ENCODE measurements around the gene MSH2.
A peak's percentile ranks its signal among the peaks of the same experiment; 100 is the strongest.

The MSH2 gene

DNA sequence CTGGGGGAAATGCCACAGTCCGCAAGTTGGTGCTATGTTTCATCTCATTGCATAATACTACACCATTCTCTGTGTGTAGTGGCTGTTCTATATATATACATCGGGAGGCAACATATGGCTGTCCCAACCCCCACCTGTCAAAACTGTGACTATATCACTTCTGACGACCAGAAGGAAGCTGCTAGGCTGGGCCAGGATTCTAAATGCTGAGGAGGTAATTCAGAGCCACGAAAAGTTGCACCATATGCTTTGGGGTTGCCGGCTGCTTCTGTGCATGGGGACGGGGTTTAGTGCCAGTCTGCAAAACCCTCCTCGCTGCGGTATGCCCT is 117.3 kb downstream of the MSH2 start:
- no peak overlapping the region for H3K27ac ChIP-seq (ENCODE audit: low read length)
- H3K9ac ChIP-seq (ENCODE audit: low read length) = peak overlapping the region; percentile 60; the same call in 1 of the 2 replicates

DNA sequence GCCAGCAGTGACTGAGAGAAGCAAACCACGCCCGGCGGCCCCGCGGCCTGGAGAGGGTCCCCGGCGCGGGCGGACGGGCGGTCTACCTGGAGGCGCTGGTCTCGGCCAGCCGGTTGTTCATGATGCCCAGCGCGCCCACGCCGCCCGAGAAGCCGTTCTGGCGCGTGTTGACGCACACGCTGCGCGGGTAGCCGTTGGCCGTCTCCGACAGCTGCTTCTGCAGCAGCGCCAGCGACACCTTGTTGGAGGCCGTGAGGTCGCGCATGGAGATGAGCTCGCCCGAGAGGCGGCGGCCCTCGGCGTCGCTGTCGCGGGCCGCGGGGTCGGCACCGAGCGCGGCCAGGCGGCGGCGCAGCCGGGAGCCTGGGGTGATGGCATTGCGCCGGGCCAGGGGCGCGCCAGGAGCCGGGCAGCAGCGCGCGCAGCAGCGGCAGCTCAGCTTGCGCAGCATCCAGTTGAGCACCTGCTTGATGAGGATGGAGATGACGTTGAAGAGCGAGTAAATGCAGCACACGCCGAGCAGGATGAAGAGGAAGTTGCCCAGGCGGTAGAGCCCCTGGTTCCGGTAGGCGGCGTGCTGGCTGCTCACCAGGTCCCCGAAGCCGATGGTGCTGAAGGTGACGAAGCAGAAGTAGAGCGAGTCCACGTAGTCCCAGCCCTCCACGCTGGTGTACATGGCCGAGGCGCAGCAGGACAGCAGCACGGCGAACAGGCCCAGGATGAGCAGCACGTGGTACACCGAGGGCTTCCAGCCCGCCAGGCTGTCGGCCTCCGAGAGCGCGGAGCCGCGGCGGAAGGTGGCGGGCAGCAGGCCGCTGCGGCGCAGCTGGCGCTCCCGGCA is 118.1 kb downstream of the MSH2 start:
- TF ChIP-seq EZH2phosphoT487 (IDR thresholded peaks at IDR 0.05; ENCODE audit: low read length) = no peak
- TF ChIP-seq CTCF (IDR thresholded peaks at IDR 0.05; ENCODE audit: low read length) = peak; percentile 35
- Histone ChIP-seq H3K79me2 (ENCODE audit: low read length) (no peaks in the 10 kb centered on the region), H3F3A (ENCODE audit: insufficient read depth, low read length) (no peaks in the 10 kb centered on the region), H4K20me1 (ENCODE audit: insufficient read depth, low read length) (no peaks in the 10 kb centered on the region), H3K4me1 (ENCODE audit: low read length) (0 out of 2 replicates have a peak, but pooled peaks cover 6% of the 10 kb centered on the region), H3K27me3 (replicated peaks; ENCODE audit: insufficient read depth, low read length) (no peaks in the 10 kb centered on the region), H3K36me3 (replicated peaks; ENCODE audit: insufficient read depth, low read length) (no peaks in the 10 kb centered on the region), H2AFZ (ENCODE audit: low read length) (peak overlapping the region; percentile 47), H3K4me3 (ENCODE audit: low read length) (peak overlapping the region; percentile 71), H3K9me2 (replicated peaks; ENCODE audit: insufficient read depth, low read length) (no peaks in the 10 kb centered on the region), H3K9me3 (replicated peaks; ENCODE audit: insufficient read depth, low read length) (no peaks in the 10 kb centered on the region), H3K27ac (ENCODE audit: low read length) (peak overlapping the region; percentile 36; the same call in 1 of the 2 replicates), H3K9ac (ENCODE audit: low read length) (peak overlapping the region; percentile 60), H3K4me2 (ENCODE audit: low read depth, low read length) (peak overlapping the region; percentile 90)
- DNase-seq = peak; percentile 73

More for the DNA sequence above, 117.3 kb downstream of the MSH2 start:
- peak overlapping the region; percentile 17 for H2AFZ ChIP-seq (ENCODE audit: low read length)
- no peaks in the 10 kb centered on the region for H3K9me3 ChIP-seq (replicated peaks; ENCODE audit: insufficient read depth, low read length)
- H3K36me3 ChIP-seq (replicated peaks; ENCODE audit: insufficient read depth, low read length) = no peaks in the 10 kb centered on the region
- no peaks in the 10 kb centered on the region for H3K79me2 ChIP-seq (ENCODE audit: low read length)
- no peaks in the 10 kb centered on the region for H3K27me3 ChIP-seq (replicated peaks; ENCODE audit: insufficient read depth, low read length)
- peak overlapping the region; percentile 71 for H3K4me3 ChIP-seq (ENCODE audit: low read length)
- no peaks in the 10 kb centered on the region for H3K9me2 ChIP-seq (replicated peaks; ENCODE audit: insufficient read depth, low read length)
- H3K4me2 ChIP-seq (ENCODE audit: low read depth, low read length) = peak overlapping the region; percentile 90
- 0 out of 2 replicates have a peak, but pooled peaks cover 6% of the 10 kb centered on the region for H3K4me1 ChIP-seq (ENCODE audit: low read length)
- no peaks in the 10 kb centered on the region for H3F3A ChIP-seq (ENCODE audit: insufficient read depth, low read length)
- TF ChIP-seq EZH2 (optimal IDR thresholded peaks at IDR 0.05; ENCODE audit: low read depth, low read length) = no peak
- TF ChIP-seq CTCF (IDR thresholded peaks at IDR 0.05; ENCODE audit: low read length) = no peak
- TF ChIP-seq EZH2phosphoT487 (IDR thresholded peaks at IDR 0.05; ENCODE audit: low read length) = no peak
- H4K20me1 ChIP-seq (ENCODE audit: insufficient read depth, low read length) = no peaks in the 10 kb centered on the region
- DNase-seq = no peak

DNA sequence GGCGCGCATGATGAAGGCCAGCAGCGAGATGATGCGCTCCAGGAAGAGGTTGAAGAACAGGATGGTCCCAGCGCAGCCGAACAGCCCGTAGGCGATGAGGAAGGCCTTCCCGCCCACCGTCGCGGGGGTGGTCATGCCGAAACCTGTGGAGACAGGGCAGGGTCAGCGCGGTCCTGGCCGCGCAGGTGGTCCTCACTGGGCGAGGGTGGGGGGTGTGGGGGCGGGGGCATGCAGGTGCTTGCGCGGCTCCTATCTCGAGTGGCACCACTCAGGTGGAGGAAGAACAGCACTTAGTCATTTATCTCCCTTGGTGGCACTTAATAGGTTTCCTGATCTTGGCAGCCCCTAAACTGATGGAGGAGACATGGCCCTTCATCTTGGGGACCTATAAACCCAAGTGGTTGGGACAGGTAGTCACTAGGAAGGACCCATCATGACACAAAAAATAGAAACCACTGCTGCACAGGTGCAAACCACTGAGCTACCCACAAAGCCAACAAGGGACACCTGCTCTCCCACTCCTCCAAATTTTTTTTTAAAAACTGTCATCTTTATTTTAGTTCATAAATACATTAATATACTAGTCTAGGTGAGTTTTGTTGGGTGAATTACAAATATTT is 118.8 kb downstream of the MSH2 start:
- H3K79me2 ChIP-seq (ENCODE audit: low read length) = no peaks in the 10 kb centered on the region
- no peaks in the 10 kb centered on the region for H3K27me3 ChIP-seq (replicated peaks; ENCODE audit: insufficient read depth, low read length)
- 0 out of 2 replicates have a peak, but pooled peaks cover 6% of the 10 kb centered on the region for H3K4me1 ChIP-seq (ENCODE audit: low read length)
- H3K36me3 ChIP-seq (replicated peaks; ENCODE audit: insufficient read depth, low read length) = no peaks in the 10 kb centered on the region
- TF ChIP-seq EZH2 (optimal IDR thresholded peaks at IDR 0.05; ENCODE audit: low read depth, low read length) (no peak), CTCF (IDR thresholded peaks at IDR 0.05; ENCODE audit: low read length) (no peak), EZH2phosphoT487 (IDR thresholded peaks at IDR 0.05; ENCODE audit: low read length) (no peak)
- H3F3A ChIP-seq (ENCODE audit: insufficient read depth, low read length) = no peaks in the 10 kb centered on the region
- peak overlapping the region; percentile 58; the same call in 1 of the 2 replicates for H3K4me2 ChIP-seq (ENCODE audit: low read depth, low read length)
- H3K4me3 ChIP-seq (ENCODE audit: low read length) = peak overlapping the region; percentile 71
- H3K9ac ChIP-seq (ENCODE audit: low read length) = peak overlapping the region; percentile 17; the same call in 1 of the 2 replicates
- H3K9me2 ChIP-seq (replicated peaks; ENCODE audit: insufficient read depth, low read length) = no peaks in the 10 kb centered on the region
- peak overlapping the region; percentile 26; the same call in 1 of the 2 replicates for H3K27ac ChIP-seq (ENCODE audit: low read length)
- H4K20me1 ChIP-seq (ENCODE audit: insufficient read depth, low read length) = no peaks in the 10 kb centered on the region
- no peaks in the 10 kb centered on the region for H3K9me3 ChIP-seq (replicated peaks; ENCODE audit: insufficient read depth, low read length)
- H2AFZ ChIP-seq (ENCODE audit: low read length) = peak overlapping the region; percentile 47
- no peak for DNase-seq

Data from MM.1S (cell line).